BJ (cell line): ENCODE measurements around the gene LRP2. TPM values are rescaled to one million over a fixed set of nuclear protein-coding genes. Genes with fewer than 3 reads are reported as not detected.
"Not testable (repeated sequence)": the region's sequence is repeated elsewhere in the genome, so short reads cannot be mapped to it uniquely, and the experiment has no call there.

Experiments used
- CTCF ChIA-PET: fragments of 350-600 bp; formaldehyde crosslinking; extraction: SDS; loops from one replicate; lab custom pipeline; 2021; ENCODE audit warnings: antibody characterized with exemption, inconsistent platforms; lab: Yijun Ruan, JAX
- POLR2A ChIA-PET: fragments of 300-600 bp; sonication (Branson Sonifier 250); formaldehyde crosslinking; extraction: SDS; loops from one replicate; lab custom pipeline; 2021; ENCODE audit warnings: antibody characterized with exemption; lab: Charles Lee
- DNase-seq: peaks from one replicate; pipeline ENCODE4 v3.0.0-alpha.2; 2011; ENCODE audit warnings: low read depth
- H3K27me3 ChIP-seq: 2 replicates; pipeline ENCODE4 v1.6.0; 2011; ENCODE audit warnings: low read length; ENCODE audit not compliant: control insufficient read depth, insufficient read depth
- H3K36me3 ChIP-seq: 2 replicates; pipeline ENCODE4 v1.5.1; 2011; ENCODE audit warnings: low read length; ENCODE audit not compliant: control insufficient read depth, insufficient read depth
- H3K4me3 ChIP-seq: 2 replicates; pipeline ENCODE4 v1.5.1; 2011; ENCODE audit warnings: low read depth, mild to moderate bottlenecking, control low read depth, low read length
- polyA plus RNA-seq: library from polyadenylated mRNA; depleted of rRNA; stranded (reverse); fragments of >200 nt; gene quantifications from 2 replicates; pipeline ENCODE4 v1.2.3, GENCODE V29; 2011
- TF ChIP-seq, protein P1 (sequence below): IDR thresholded peaks from 2 replicates; pipeline ENCODE4 v1.5.1; 2011; ENCODE audit warnings: low read depth, mild to moderate bottlenecking, control low read depth, inconsistent platforms, low read length, moderate library complexity; ENCODE audit not compliant: insufficient read depth

LRP2 gene
- polyA plus RNA-seq, 1 experiment, result not detected

DNA sequence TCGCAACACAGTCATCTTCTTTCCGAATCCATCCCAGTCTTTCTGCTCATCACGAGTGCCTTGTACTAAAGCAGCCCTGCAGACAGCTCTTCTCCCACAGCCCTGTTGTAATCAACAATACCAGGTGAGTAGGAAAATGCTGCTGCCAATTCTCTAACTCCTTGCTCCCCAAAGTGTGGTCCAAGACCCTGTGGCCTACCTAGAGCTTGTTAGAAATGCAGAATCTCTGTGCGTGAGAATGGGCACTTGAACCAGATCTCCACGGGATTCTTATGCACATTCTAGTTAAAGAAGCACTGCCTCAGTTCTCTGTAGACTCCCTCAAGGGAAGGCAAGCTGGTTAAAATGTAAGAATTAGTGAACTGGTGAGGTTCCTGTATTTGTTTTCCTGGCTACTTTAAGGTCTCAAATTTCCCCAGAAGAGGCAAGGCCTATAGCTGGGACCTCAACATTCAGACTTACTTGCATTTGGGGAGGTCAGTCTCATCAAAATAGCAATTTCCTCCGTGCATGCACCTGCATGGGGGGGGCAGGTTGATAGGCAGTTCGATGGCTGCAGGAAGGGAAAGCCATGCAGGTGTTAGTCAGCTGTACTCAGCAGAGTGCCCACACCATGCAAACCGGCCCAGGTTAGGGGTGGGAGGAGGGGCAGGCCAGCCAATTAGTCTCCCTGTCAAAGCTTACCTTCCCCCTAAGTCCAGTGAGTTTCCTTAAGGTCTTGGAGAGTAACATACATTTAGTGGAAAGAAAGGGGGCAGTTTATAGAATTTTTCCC is 222.2 kb downstream of the LRP2 start:
- DNase-seq, result no peak
- POLR2A ChIA-PET, result no interaction called here
- CTCF ChIA-PET, result interaction anchor here (1.3 to 5.5 kb wide), 4 partner anchors 9 to 40 kb away, joined by 3 to 41 read pairs (median 16); no protein-coding TSS in a partner anchor

DNA sequence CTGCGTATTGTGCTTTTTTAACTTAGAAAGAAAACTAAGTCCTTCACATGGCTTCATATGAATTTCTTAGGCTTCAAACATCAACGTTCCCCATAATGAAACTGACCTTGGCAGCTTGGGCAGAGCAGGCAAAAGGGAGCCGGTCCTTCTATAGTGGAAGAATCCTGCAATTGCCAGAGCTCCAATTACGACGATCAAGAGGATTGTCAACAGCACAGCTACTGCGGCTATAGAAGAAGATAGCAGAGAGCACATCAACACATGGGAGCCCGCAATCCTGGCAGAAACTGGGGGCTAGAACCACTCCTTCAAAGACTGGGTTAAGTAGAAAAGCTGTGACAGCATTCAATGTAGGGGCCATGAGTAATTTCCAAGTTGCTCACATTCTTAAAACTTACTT is 223.2 kb downstream of the LRP2 start:
- ChIA-PET CTCF (interaction anchor here (0.6 to 5.5 kb wide), 6 partner anchors 8 to 31 kb away, joined by 3 to 41 read pairs (median 4); no protein-coding TSS in a partner anchor), POLR2A (no interaction called here)
- DNase-seq, result no peak
- no peaks in the 10 kb centered on the region for H3K27me3 ChIP-seq
- no peaks in the 10 kb centered on the region for H3K36me3 ChIP-seq
- TF ChIP-seq, protein P1, sequence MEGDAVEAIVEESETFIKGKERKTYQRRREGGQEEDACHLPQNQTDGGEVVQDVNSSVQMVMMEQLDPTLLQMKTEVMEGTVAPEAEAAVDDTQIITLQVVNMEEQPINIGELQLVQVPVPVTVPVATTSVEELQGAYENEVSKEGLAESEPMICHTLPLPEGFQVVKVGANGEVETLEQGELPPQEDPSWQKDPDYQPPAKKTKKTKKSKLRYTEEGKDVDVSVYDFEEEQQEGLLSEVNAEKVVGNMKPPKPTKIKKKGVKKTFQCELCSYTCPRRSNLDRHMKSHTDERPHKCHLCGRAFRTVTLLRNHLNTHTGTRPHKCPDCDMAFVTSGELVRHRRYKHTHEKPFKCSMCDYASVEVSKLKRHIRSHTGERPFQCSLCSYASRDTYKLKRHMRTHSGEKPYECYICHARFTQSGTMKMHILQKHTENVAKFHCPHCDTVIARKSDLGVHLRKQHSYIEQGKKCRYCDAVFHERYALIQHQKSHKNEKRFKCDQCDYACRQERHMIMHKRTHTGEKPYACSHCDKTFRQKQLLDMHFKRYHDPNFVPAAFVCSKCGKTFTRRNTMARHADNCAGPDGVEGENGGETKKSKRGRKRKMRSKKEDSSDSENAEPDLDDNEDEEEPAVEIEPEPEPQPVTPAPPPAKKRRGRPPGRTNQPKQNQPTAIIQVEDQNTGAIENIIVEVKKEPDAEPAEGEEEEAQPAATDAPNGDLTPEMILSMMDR, result no peak
- no peak overlapping the region for H3K4me3 ChIP-seq

More for the DNA sequence above, 222.2 kb downstream of the LRP2 start:
- no peaks in the 10 kb centered on the region for H3K36me3 ChIP-seq
- TF ChIP-seq, protein P1, result no peak
- no peaks in the 10 kb centered on the region for H3K27me3 ChIP-seq
- no peak overlapping the region for H3K4me3 ChIP-seq

DNA sequence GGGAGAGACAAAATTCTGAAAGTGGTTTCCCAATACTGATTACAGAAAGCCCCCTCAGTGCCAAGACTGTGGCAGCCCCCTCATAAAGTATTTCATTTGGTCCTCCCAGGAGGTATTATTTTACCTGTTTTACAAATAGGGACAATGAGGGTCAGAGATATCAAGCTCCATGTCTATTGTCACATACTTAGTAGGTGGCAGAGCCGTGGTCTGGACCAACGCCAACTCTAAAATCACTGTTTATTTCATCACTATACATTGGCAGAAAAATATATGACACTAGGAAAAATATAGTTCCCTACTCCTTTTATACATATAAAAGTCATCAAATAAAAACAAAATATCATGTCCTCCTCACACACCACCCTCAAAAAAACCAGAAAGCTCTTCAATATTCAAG is 224.4 kb downstream of the LRP2 start:
- H3K27me3 ChIP-seq, result no peaks in the 10 kb centered on the region
- H3K4me3 ChIP-seq, result no peak overlapping the region
- H3K36me3 ChIP-seq, result no peaks in the 10 kb centered on the region
- POLR2A ChIA-PET, result no interaction called here
- CTCF ChIA-PET, result interaction anchor here (1.4 to 2.9 kb wide), 3 partner anchors 17 to 29 kb away, joined by 3 to 16 read pairs (median 3); no protein-coding TSS in a partner anchor
- TF ChIP-seq, protein P1, result no peak
- no peak for DNase-seq

DNA sequence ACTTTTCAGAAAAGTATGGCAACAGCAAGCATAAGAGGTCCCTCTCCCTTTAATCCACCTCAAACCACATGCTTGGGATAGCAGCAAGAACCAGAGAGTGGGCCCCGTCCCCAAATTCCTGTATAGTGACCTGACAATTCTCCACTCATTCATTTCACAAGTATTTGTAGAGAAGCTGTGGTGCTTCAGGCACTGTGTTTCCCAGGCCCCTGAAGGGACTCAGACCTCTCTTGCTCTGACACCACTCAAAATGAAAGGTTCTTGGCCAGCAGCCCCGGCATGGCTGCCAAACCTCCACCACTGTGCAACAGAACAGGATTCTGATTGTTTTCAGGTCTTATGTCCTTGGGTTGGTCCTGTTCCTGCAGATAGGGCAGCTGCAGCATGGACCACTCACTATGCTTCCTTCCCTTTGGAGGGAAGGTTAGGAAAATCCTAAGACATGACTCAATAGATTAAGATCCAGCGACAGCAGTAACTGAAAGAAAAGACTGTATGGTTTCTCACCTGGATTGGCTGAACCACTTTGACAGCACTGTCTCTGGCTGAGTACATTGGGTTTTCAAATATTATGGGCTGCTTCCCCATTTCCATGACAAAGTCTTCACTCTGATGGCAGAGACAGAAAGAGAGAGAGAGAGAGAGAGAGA is 225.3 kb downstream of the LRP2 start:
- H3K36me3 ChIP-seq, result no peaks in the 10 kb centered on the region
- no peak overlapping the region for H3K4me3 ChIP-seq
- no peak for DNase-seq
- H3K27me3 ChIP-seq, result no peaks in the 10 kb centered on the region
- TF ChIP-seq, protein P1, result no peak
- POLR2A ChIA-PET, result no interaction called here
- CTCF ChIA-PET, result no interaction called here

DNA sequence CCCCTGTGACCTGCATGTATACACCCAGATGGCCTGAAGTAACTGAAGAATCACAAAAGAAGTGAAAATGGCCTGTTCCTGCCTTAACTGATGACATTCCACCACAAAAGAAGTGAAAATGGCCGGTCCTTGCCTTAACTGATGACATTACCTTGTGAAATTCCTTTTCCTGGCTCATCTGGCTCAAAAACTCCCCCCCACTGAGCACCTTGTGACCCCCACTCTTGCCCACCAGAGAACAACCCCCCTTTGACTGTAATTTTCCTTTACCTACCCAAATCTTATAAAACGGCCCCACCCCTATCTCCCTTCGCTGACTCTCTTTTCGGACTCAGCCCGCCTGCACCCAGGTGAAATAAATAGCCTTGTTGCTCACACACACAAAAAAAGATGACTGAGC is 225.9 kb downstream of the LRP2 start:
- H3K27me3 ChIP-seq, H3K4me3 ChIP-seq, CTCF ChIA-PET, H3K36me3 ChIP-seq, DNase-seq, POLR2A ChIA-PET: not testable (repeated sequence)

DNA sequence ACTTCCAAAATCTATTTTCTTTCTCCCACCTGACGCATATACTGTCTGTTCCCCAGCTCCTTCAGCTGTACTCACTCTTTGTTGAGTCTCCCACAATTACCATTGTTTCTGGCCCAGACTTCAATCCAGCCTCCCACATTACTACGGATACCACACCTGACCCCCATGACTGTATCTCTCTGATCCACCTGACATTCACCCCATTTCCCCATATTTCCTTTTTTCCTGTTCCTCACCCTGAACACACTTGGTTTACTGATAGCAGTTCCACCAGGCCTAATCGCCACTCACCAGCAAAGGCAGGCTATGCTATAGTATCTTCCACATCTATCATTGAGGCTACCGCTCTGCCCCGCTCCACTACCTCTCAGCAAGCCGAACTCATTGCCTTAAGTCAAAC is 228.1 kb downstream of the LRP2 start:
- DNase-seq, result not testable (repeated sequence)
- CTCF ChIA-PET, result interaction anchor here (1.3 kb wide), 1 partner anchor 172 kb away, joined by 3 read pairs; no protein-coding TSS in a partner anchor

More for the DNA sequence above, 228.1 kb downstream of the LRP2 start:
- H3K36me3 ChIP-seq, POLR2A ChIA-PET, H3K27me3 ChIP-seq, H3K4me3 ChIP-seq: not testable (repeated sequence)
